Suprapubic skin (tissue), 4 donors: Measurements from ENCODE around the gene PDS5B. TPM values are rescaled to one million over a fixed set of nuclear protein-coding genes. Genes with fewer than 3 reads are reported as not detected.

Experiments used
- DNase-seq, 2 donors: peaks; one replicate each; pipeline ENCODE4 v3.0.0-alpha.2; 2019; ENCODE audit warnings: low spot score in 2 of 2
- H3K27ac ChIP-seq: fragments of 200-600 bp; sonication (generic); one replicate; pipeline ENCODE4 v1.5.1; 2019
- H3K27me3 ChIP-seq: fragments of 200-600 bp; sonication (generic); one replicate; pipeline ENCODE4 v1.5.1; 2019
- H3K36me3 ChIP-seq: fragments of 200-600 bp; sonication (generic); one replicate; pipeline ENCODE4 v1.5.1; 2019
- H3K4me1 ChIP-seq: fragments of 200-600 bp; sonication (generic); one replicate; pipeline ENCODE4 v1.5.1; 2019
- H3K4me3 ChIP-seq: fragments of 200-600 bp; sonication (generic); one replicate; pipeline ENCODE4 v1.5.1; 2019; ENCODE audit warnings: mild to moderate bottlenecking
- H3K9me3 ChIP-seq: fragments of 200-600 bp; sonication (generic); one replicate; pipeline ENCODE4 v1.5.1; 2019
- CTCF ChIP-seq, 2 donors: fragments of 200-600 bp in 1 of 2; fragments of 450-650 bp in 1 of 2; sonication (generic) in 1 of 2; IDR thresholded peaks; one replicate each; pipeline ENCODE4 v1.5.1; 2016 to 2019; ENCODE audit warnings: antibody characterized with exemption in 2 of 2, mild to moderate bottlenecking in 1 of 2, moderate library complexity in 1 of 2
- EP300 ChIP-seq: sonication (generic); formaldehyde crosslinking; IDR thresholded peaks from one replicate; pipeline ENCODE4 v1.6.1; 2017; ENCODE audit warnings: antibody characterized with exemption
- POLR2A ChIP-seq, 2 donors: fragments of 450-650 bp; IDR thresholded peaks; one replicate each; pipeline ENCODE4 v1.6.1; 2017; ENCODE audit warnings: antibody characterized with exemption in 2 of 2, mild to moderate bottlenecking in 2 of 2, moderate library complexity in 2 of 2
- POLR2AphosphoS5 ChIP-seq, 3 donors: sonication (generic); formaldehyde crosslinking; IDR thresholded peaks; one replicate each; pipeline ENCODE4 v1.6.1; 2017; ENCODE audit warnings: antibody characterized with exemption in 3 of 3
- WGBS: methylation state at CpG from one replicate; pipeline ENCODE4 v1.1.5; 2018; 5-methylcytosine and 5-hydroxymethylcytosine counted together
- total RNA-seq, 4 donors: library from RNA; depleted of rRNA; stranded (reverse); fragments of >200 nt; gene quantifications; one replicate each; pipeline ENCODE4 v1.1.0, GENCODE V29; 2016

The PDS5B gene
- total RNA-seq, 4 donors from 2014 or later = 17.8 to 48.2 (median 28.5) TPM

DNA sequence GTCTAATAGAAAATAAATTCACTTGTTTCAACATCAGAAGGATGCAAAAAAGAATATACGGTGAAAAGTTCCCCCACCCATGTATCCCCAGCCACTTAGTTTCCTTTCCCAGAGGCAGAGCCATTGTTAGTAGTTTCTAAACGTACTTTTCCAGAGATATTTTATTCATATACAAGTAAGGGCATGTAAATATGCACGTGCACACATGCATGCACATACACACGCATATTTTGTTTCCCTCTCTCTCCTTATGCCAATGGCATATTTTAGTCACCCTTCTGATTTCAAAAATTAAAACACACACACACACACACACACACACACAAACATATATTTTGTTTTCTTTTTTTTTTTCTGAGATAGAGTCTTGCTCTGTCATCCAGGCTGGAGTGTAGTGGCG is 147.4 kb downstream of the PDS5B start:
- peak overlapping the region; percentile 42 for H3K27ac ChIP-seq
- WGBS = 44% methylated on average over 5 of the region's 5 CpGs
- peaks cover 5% of the 10 kb centered on the region for H3K9me3 ChIP-seq

DNA sequence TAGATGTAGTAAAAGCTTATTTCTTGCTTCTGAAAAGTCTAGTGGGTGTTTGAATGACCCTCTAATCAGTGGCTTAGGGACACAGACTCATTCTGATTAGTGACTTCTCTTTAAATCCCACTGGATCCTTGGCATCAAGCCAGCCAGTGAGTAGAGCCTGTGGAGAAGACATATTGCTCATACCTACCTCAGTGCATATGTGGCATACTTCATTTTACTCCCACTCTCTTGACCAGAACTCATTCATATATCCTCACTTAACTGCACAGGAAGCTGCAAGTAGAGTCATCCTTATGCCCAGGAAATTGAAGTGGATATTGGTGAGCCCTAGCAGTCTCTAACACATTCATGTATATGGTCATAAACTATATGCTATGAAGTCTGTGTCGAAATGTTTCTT is 148.3 kb downstream of the PDS5B start:
- Histone ChIP-seq H3K4me3 (no peak overlapping the region), H3K27ac (no peak overlapping the region), H3K36me3 (no peaks in the 10 kb centered on the region), H3K9me3 (peaks cover 5% of the 10 kb centered on the region), H3K4me1 (peaks cover 45% of the 10 kb centered on the region), H3K27me3 (no peaks in the 10 kb centered on the region)
- 97% methylated on average over 1 of the region's 1 CpG for WGBS
- DNase-seq = no peak
- TF ChIP-seq POLR2A (IDR thresholded peaks at IDR 0.05) (no peak), POLR2AphosphoS5 (IDR thresholded peaks at IDR 0.05) (no peak), EP300 (no peak), CTCF (IDR thresholded peaks at IDR 0.05) (no peak)

More for the DNA sequence above, 147.4 kb downstream of the PDS5B start:
- TF ChIP-seq POLR2A (IDR thresholded peaks at IDR 0.05) (no peak), EP300 (no peak), CTCF (IDR thresholded peaks at IDR 0.05) (no peak), POLR2AphosphoS5 (IDR thresholded peaks at IDR 0.05) (no peak)
- Histone ChIP-seq H3K4me3 (no peak overlapping the region), H3K27me3 (no peaks in the 10 kb centered on the region), H3K36me3 (no peaks in the 10 kb centered on the region), H3K4me1 (peaks cover 45% of the 10 kb centered on the region)
- DNase-seq = no peak

GRCh38 chr13:32735859-32736258 is 149.6 kb downstream of the PDS5B start:
- TF ChIP-seq CTCF (IDR thresholded peaks at IDR 0.05) = no peak
- no peak for TF ChIP-seq EP300
- TF ChIP-seq POLR2A (IDR thresholded peaks at IDR 0.05) = no peak
- TF ChIP-seq POLR2AphosphoS5 (IDR thresholded peaks at IDR 0.05) = no peak
- Histone ChIP-seq H3K4me3 (no peak overlapping the region), H3K27me3 (no peaks in the 10 kb centered on the region), H3K4me1 (peaks cover 48% of the 10 kb centered on the region), H3K36me3 (no peaks in the 10 kb centered on the region), H3K9me3 (no peaks in the 10 kb centered on the region), H3K27ac (no peak overlapping the region)
- no peak for DNase-seq

DNA sequence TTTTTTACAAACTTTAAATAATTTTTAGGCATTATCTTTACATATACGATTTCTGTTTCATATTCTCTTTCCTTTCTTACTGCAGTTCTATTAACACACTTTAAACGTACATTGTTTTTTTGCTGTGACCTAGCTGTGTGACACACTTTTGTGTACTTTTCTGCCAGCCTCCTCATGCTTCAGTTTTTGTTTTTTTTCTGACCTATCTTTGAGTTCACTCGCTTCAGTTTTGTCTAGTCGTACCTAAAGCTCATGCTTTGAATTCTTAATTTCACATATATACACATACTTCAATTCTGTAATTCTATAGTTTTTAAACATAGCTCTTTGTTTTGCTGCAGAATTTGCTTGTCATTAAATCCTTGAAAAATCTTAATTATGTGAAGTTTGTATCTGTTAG is 150.4 kb downstream of the PDS5B start:
- Histone ChIP-seq H3K27ac (peak overlapping the region; percentile 72), H3K36me3 (no peaks in the 10 kb centered on the region), H3K27me3 (no peaks in the 10 kb centered on the region), H3K4me3 (peak overlapping the region; percentile 39), H3K9me3 (no peaks in the 10 kb centered on the region), H3K4me1 (peaks cover 40% of the 10 kb centered on the region)
- 31% methylated on average over 4 of the region's 4 CpGs for WGBS
- no peak for DNase-seq
- no peak for TF ChIP-seq EP300
- no peak for TF ChIP-seq CTCF (IDR thresholded peaks at IDR 0.05)

DNA sequence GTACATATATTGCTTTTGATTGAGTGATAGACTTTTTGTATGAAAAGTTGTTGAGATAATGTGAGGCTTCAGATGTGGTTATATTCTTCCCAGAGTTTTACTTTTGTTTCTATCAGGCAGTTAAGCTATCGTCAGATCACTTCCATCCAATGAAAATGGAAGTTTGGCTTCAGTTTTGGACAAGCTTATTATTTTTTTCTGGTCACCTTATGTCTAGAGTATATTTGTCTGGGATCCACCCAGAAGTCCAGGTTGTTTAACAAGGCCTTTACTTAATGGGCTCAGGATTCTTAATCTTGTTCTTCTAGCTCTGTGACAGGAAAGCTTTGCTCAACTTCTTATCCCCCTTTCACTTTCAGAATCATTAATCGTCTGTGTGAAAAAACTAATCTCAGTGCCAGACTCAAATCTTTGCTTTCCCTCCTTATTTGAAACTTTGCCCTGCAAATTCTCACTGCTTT is 150.9 kb downstream of the PDS5B start:
- peaks cover 35% of the 10 kb centered on the region for H3K4me1 ChIP-seq
- DNase-seq = no peak
- H3K4me3 ChIP-seq = peak overlapping the region; percentile 39
- 8% methylated on average over 2 of the region's 2 CpGs for WGBS
- no peaks in the 10 kb centered on the region for H3K27me3 ChIP-seq
- no peaks in the 10 kb centered on the region for H3K36me3 ChIP-seq
- no peaks in the 10 kb centered on the region for H3K9me3 ChIP-seq
- TF ChIP-seq EP300 (no peak), CTCF (IDR thresholded peaks at IDR 0.05) (no peak), POLR2A (IDR thresholded peaks at IDR 0.05) (no peak), POLR2AphosphoS5 (IDR thresholded peaks at IDR 0.05) (no peak)
- peak overlapping the region; percentile 72 for H3K27ac ChIP-seq
